ENCODE results near the gene MEIS1.

DNA sequence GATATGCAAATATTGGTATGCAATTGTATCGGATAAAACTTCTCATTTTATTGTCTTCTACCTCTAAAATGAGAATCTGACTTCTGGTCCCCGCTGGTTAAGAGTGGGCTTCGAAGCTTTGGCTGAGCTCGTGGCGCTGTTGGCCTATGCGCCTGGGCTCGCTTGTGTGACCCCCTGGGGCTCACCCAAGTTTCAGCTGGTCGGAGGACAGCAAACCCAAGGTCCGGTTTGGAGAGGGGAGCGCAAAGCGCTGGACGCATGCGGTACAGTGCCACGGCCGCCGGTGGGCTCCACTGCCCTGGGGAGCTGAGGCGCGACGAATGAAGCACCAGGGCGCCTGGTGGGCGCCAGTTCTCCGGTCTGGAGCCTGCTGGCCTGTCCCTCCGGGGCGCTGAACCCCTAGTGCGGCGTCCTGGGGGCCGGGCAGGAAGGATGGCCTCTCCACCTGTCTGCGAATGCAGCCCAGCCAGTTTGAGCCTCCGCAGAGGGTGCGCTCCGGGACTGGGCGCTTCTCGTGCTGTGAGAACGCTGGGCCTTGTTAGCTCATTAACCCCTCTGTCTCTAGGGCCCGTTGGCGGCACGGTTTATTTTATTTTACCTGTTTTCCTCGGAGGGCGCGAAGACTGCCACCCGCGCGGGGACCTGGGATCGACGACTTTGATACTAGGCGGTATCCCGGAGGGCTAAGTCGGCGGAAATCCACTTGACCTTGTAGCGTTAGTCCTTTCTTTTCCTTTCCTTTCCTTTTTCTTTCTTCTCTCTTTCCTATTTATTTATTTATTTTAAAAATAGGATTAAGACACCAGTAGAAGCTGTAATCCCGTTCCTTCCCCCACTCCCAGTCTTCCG is 10.4 kb downstream of the MEIS1 start:
- no peak for TF ChIP-seq POLR2A (IDR thresholded peaks at IDR 0.05)
- TF ChIP-seq, protein P1, sequence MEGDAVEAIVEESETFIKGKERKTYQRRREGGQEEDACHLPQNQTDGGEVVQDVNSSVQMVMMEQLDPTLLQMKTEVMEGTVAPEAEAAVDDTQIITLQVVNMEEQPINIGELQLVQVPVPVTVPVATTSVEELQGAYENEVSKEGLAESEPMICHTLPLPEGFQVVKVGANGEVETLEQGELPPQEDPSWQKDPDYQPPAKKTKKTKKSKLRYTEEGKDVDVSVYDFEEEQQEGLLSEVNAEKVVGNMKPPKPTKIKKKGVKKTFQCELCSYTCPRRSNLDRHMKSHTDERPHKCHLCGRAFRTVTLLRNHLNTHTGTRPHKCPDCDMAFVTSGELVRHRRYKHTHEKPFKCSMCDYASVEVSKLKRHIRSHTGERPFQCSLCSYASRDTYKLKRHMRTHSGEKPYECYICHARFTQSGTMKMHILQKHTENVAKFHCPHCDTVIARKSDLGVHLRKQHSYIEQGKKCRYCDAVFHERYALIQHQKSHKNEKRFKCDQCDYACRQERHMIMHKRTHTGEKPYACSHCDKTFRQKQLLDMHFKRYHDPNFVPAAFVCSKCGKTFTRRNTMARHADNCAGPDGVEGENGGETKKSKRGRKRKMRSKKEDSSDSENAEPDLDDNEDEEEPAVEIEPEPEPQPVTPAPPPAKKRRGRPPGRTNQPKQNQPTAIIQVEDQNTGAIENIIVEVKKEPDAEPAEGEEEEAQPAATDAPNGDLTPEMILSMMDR (IDR thresholded peaks at IDR 0.05): no peak

Data from lower leg skin (tissue), 3 donors.